Motor neuron (in vitro differentiated cells): Measurements from ENCODE around the gene DEFB113. TPM values are rescaled to one million over a fixed set of nuclear protein-coding genes. Genes with fewer than 3 reads are reported as not detected.
A peak's percentile ranks its signal among the peaks of the same experiment; 100 is the strongest.

Source experiments
- ATAC-seq, 8 experiments: fragments of 200-7000 bp; cut with Tn5 transposase; replicated peaks in 6 of 8; 2 replicates each; pipeline ENCODE4 v1.8.0; 2021; ENCODE audit warnings: mild to moderate bottlenecking in 8 of 8, moderate library complexity in 8 of 8
- H3K27ac ChIP-seq, 2 donors: fragments of 250-450 bp; sonication (Bioruptor Pico); 2 replicates each; pipeline ENCODE4 v1.9.0; 2021; ENCODE audit warnings: antibody characterized with exemption in 2 of 2, mild to moderate bottlenecking in 2 of 2, moderate library complexity in 1 of 2
- H3K4me1 ChIP-seq, 2 donors: fragments of 250-450 bp; sonication (Bioruptor Pico); replicated peaks in 1 of 2; 2 replicates each; pipeline ENCODE4 v1.6.1; 2021; ENCODE audit warnings: antibody characterized with exemption in 2 of 2, mild to moderate bottlenecking in 2 of 2, moderate library complexity in 1 of 2
- H3K4me3 ChIP-seq, 5 donors: fragments of 250-450 bp; sonication (Bioruptor Pico); 2 replicates each; pipeline ENCODE4 v1.9.0; 2021; ENCODE audit warnings: antibody characterized with exemption in 5 of 5, mild to moderate bottlenecking in 5 of 5, moderate library complexity in 4 of 5
- WGBS, 10 experiments: fragments of 450-650 bp; shearing (Covaris generic); methylation state at CpG; one replicate each; pipeline ENCODE4 v1.0.0; 2022; 5-methylcytosine and 5-hydroxymethylcytosine counted together
- in situ Hi-C, 9 experiments: fragments of 400-800 bp; cut with MboI; loops; one replicate each; pipeline ENCODE4 v1.15.0; 2021; ENCODE audit warnings: low sequenced_read_pairs in 9 of 9, low pct_unique_long_range_greater_than_20kb in 2 of 9; ENCODE audit not compliant: unreplicated experiment in 9 of 9
- total RNA-seq, 8 experiments: library from RNA; unstranded; fragments of 300-600 nt; gene quantifications; 2 replicates each; pipeline versions ENCODE4 v1.2.3 to v1.2.4, GENCODE V29; 2022

Gene DEFB113, protein sequence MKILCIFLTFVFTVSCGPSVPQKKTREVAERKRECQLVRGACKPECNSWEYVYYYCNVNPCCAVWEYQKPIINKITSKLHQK
- not detected for total RNA-seq

GRCh38 chr6:49969605-49970004, at the start of gene DEFB113:
Gene DEFB113, minus strand, starts transcription at chr6:49969625. Its CDS starts 0 bp downstream, at chr6:49969625.
- peak in 3 of 8 experiments; percentile 52 to 83 (median 60) for ATAC-seq
- no peak within 1 kb of the TSS for H3K4me3 ChIP-seq
- H3K27ac ChIP-seq, result no peak within 1 kb of the TSS
- H3K4me1 ChIP-seq, result no peaks in the 10 kb centered on the region
- 0 to 100% (median 61%) methylated on average over 1 to 2 of the region's 2 CpGs; no CpG with 5 or more reads in 1 of the 10 experiments for WGBS, 10 experiments
- in situ Hi-C loops, result no loop called here

DNA sequence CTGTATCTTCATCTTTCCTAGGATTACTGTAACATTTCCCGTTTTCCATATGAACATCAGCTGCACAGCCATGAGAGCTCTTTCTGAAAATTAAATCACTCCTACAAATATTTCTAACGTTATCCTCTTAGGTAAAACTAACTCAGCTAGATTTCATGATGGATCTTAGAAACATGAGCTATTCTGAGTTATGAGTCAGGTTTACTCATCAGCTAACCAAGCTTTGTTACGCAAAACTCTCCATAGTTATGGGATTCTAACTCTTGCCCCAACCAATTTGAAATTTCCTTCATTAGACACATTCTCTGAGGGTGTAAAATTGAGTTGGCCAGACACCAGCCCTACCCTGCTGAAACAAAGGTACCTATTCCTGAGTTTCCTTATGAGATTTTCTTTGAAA, 38.4 kb upstream of the DEFB113 start:
- ATAC-seq, result no peak
- Histone ChIP-seq H3K4me3 (no peak overlapping the region), H3K27ac (no peak overlapping the region), H3K4me1 (no peaks in the 10 kb centered on the region)
- in situ Hi-C loops, result no loop called here
- 0 to 94% (median 61%) methylated on average over 2 to 3 of the region's 3 CpGs; no CpG with 5 or more reads in 1 of the 10 experiments for WGBS, 10 experiments

- WGBS, 10 experiments, result 0 to 92% (median 65%) methylated on average over 2 to 3 of the region's 3 CpGs; no CpG with 5 or more reads in 1 of the 10 experiments
- no peak overlapping the region for H3K27ac ChIP-seq
- no peak for ATAC-seq
- no peak overlapping the region for H3K4me3 ChIP-seq
- in situ Hi-C loops, result no loop called here
- no peaks in the 10 kb centered on the region for H3K4me1 ChIP-seq
These were observed 33.7 kb upstream of the DEFB113 start for GRCh38 chr6:50003139-50003538.

DNA sequence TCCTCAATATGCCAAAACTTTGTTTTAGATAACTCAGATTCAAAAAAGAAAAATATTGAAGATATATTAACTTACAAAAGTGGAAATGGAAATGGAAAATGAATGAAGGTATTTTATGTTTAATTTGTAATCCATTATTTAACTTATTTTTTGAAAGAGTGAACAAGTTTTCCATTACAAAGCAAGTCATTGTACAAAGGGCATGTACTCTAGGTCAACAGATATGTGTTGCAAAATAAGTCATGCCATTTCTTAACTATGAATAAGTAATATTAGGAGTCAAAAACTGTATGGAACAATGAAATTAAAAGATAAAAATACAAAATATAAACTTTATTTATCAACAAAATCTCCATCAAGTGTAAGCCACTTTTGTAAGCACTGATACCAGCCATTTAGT, 25.9 kb upstream of the DEFB113 start:
- H3K27ac ChIP-seq, result no peak overlapping the region
- no peaks in the 10 kb centered on the region for H3K4me1 ChIP-seq
- in situ Hi-C loops, result no loop called here
- no peak overlapping the region for H3K4me3 ChIP-seq
- ATAC-seq, result no peak

DNA sequence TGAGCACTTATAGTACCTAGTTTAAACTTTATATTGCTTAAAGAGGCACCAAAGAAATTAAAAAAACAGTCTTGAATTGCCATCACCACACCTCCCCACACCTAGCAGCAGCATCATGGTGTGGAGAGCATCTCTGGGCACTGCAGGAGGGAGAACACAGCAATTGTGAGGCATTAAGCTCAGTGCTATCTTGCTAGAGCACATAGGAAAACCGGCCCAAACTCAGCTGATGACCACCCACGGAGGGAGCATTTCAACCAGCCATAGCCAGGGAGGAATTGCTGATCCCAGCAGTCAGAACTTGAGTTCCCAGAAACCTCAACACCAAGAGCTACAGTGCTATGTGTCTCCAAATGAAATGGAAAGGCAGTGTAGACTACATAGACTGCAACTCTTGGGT, 19.5 kb upstream of the DEFB113 start:
- H3K4me3 ChIP-seq, result no peak overlapping the region
- ATAC-seq, result no peak
- H3K27ac ChIP-seq, result no peak overlapping the region
- H3K4me1 ChIP-seq, result no peaks in the 10 kb centered on the region
- WGBS, 10 experiments, result 0 to 100% (median 41%) methylated on average over 1 to 2 of the region's 2 CpGs; no CpG with 5 or more reads in 5 of the 10 experiments
- in situ Hi-C loops, result no loop called here

DNA sequence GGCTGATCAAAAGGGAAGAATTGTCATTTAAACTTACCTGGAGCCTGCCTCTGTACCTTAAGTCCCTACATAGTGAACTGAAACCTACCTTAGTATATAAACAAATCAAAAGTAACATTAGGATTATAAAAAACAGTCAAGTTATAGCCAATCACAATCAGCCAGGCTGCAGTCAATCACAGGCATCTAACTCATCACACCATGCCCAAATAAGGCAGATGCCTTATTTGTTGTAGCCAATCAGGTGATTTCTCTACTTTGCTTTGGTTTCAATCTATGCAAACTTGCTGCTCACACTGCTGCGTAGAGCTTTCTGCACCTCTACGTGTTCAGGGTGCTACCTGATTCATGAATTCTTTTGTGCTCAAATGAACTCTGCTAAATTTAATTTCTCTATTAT, 18.3 kb upstream of the DEFB113 start:
- in situ Hi-C loops, result no loop called here
- H3K27ac ChIP-seq, result no peak overlapping the region
- WGBS, 10 experiments, result 80 to 100% (median 90%) methylated on average over 1 to 2 of the region's 2 CpGs; no CpG with 5 or more reads in 3 of the 10 experiments
- no peak overlapping the region for H3K4me3 ChIP-seq
- no peaks in the 10 kb centered on the region for H3K4me1 ChIP-seq
- no peak for ATAC-seq

DNA sequence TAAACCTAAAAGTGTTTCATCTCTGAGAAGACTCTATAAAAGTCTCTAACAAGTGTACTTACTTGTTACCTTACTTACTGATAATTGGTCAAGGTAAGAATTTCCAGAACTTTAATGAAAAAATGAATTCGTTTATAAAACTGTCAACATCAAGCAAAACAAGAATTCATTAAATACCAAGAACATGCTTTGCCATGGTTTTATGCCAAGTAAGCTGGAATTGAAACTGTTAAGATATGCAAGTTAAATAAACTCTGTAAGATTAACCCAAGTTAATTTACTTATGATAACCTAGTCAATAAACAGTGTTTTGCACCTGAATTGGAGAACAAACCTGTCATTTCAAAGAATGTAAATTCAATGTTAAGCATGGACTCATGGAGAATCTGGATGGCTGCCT, 17.1 kb upstream of the DEFB113 start:
- ATAC-seq, result no peak
- Histone ChIP-seq H3K27ac (no peak overlapping the region), H3K4me1 (no peaks in the 10 kb centered on the region), H3K4me3 (no peak overlapping the region)
- WGBS, 10 experiments, result 0 to 91% (median 55%) methylated on average over 1 of the region's 1 CpG
- in situ Hi-C loops, result no loop called here

GRCh38 chr6:49982046-49982445, 12.6 kb upstream of the DEFB113 start:
- ATAC-seq, result no peak
- no peaks in the 10 kb centered on the region for H3K4me1 ChIP-seq
- H3K4me3 ChIP-seq, result no peak overlapping the region
- no peak overlapping the region for H3K27ac ChIP-seq
- in situ Hi-C loops, result no loop called here
- 6 to 100% (median 93%) methylated on average over 1 to 2 of the region's 2 CpGs; no CpG with 5 or more reads in 3 of the 10 experiments for WGBS, 10 experiments

DNA sequence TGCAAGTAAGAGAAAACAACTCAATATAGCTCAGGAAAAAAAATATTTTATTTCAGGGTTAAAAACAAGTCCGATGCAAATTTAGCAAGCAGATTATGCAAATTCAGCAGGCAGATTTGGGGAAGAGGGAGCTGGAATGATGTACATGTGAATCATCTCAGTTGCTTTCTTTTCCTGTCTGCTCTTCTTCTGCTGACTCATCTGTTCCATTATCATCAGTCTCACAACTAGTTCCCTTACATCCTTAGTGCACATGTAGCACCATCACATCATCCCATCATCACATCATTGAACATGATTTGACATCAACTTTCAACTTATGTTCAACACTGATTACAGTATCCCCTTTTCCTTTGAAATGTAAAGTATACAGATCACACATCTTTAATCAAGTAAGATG, 11.5 kb upstream of the DEFB113 start:
- no peaks in the 10 kb centered on the region for H3K4me1 ChIP-seq
- H3K27ac ChIP-seq, result no peak overlapping the region
- peak in 7 of 8 experiments; percentile 40 to 86 (median 62) for ATAC-seq
- in situ Hi-C loops, result no loop called here
- no peak overlapping the region for H3K4me3 ChIP-seq
- WGBS, 10 experiments, result 0 to 86% (median 36%) methylated on average over 1 of the region's 1 CpG; no CpG with 5 or more reads in 6 of the 10 experiments

DNA sequence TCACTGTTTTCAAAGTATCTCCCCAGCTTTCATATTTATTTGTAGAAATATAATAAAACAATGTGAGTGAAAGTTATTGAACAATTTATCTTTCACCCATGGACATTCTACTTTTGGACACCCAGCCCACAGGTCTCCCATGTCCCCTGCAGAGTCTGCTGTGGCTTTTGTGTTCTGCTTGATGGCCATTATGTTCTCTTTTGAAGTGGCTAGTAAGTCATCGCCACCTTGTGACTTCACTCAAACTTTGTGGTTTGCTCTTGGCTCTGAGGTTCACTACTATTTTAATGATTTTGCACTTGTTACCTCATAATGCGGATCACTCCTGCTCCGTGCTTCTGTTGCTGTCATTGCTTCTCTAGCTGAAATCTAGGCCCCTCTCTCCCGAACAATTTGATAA, 10.2 kb upstream of the DEFB113 start:
- WGBS, 10 experiments, result 26 to 100% (median 94%) methylated on average over 1 to 4 of the region's 4 CpGs; no CpG with 5 or more reads in 1 of the 10 experiments
- Histone ChIP-seq H3K4me3 (no peak overlapping the region), H3K4me1 (no peaks in the 10 kb centered on the region), H3K27ac (no peak overlapping the region)
- no peak for ATAC-seq
- in situ Hi-C loops, result no loop called here

GRCh38 chr6:49978332-49979226, 9.2 kb upstream of the DEFB113 start:
- no peak for ATAC-seq
- in situ Hi-C loops, result no loop called here
- WGBS, 10 experiments, result 0 to 85% (median 48%) methylated on average over 1 to 3 of the region's 3 CpGs
- no peak overlapping the region for H3K4me3 ChIP-seq
- H3K4me1 ChIP-seq, result no peaks in the 10 kb centered on the region
- no peak overlapping the region for H3K27ac ChIP-seq

GRCh38 chr6:49966823-49967222, 2.6 kb downstream of the DEFB113 start:
- Histone ChIP-seq H3K4me1 (no peaks in the 10 kb centered on the region), H3K4me3 (no peak overlapping the region), H3K27ac (no peak overlapping the region)
- no peak for ATAC-seq
- WGBS, 10 experiments, result 0 to 56% (median 30%) methylated on average over 2 of the region's 2 CpGs
- in situ Hi-C loops, result no loop called here

GRCh38 chr6:49966334-49966733, 3.1 kb downstream of the DEFB113 start:
- Histone ChIP-seq H3K4me3 (no peak overlapping the region), H3K27ac (no peak overlapping the region)

GRCh38 chr6:49964064-49964463, 5.4 kb downstream of the DEFB113 start, which contains the start of gene DEFB114:
Gene DEFB114, minus strand, starts transcription at chr6:49964164. Its CDS starts 59 bp downstream, at chr6:49964105.
- in situ Hi-C loops, result no loop called here
- H3K27ac ChIP-seq, result no peak within 1 kb of the TSS
- no peak within 1 kb of the TSS for H3K4me3 ChIP-seq
- 0 to 90% (median 58%) methylated on average over 1 to 2 of the region's 2 CpGs; no CpG with 5 or more reads in 2 of the 10 experiments for WGBS, 10 experiments
- no peak for ATAC-seq
- H3K4me1 ChIP-seq, result no peaks in the 10 kb centered on the region

More at GRCh38 chr6:49966334-49966733, 3.1 kb downstream of the DEFB113 start:
- WGBS, 10 experiments, result 0 to 20% (median 7%) methylated on average over 1 to 2 of the region's 2 CpGs
- in situ Hi-C loops, result no loop called here
- H3K4me1 ChIP-seq, result no peaks in the 10 kb centered on the region
- ATAC-seq, result no peak
